Spleen (tissue), 11 donors: ENCODE results near the gene VEGFB. TPM values are rescaled to one million over a fixed set of nuclear protein-coding genes. Genes with fewer than 3 reads are reported as not detected.
A peak's percentile ranks its signal among the peaks of the same experiment; 100 is the strongest.

Source experiments
- DNase-seq: peaks from one replicate; pipeline ENCODE4 v3.0.0-alpha.2; 2020
- H3K27ac ChIP-seq, 8 donors: fragments of 200-600 bp; sonication (generic) in 7 of 8; 1 replicate in 4 of 8; 2 replicates in 4 of 8; pipeline versions ENCODE4 v1.5.0 to v1.8.0; 2016 to 2021; ENCODE audit warnings: inconsistent platforms in 4 of 8, mild to moderate bottlenecking in 4 of 8, moderate library complexity in 1 of 8
- H3K27me3 ChIP-seq, 7 donors: fragments of 200-600 bp; sonication (generic) in 6 of 7; replicated peaks in 1 of 7; 1 replicate in 4 of 7; 2 replicates in 3 of 7; pipeline versions ENCODE4 v1.5.0 to v1.8.0; 2016 to 2021; ENCODE audit warnings: inconsistent platforms in 3 of 7, mild to moderate bottlenecking in 1 of 7
- H3K36me3 ChIP-seq, 6 donors: fragments of 200-600 bp; sonication (generic) in 5 of 6; 1 replicate in 4 of 6; 2 replicates in 2 of 6; pipeline versions ENCODE4 v1.5.0 to v1.8.0; 2016 to 2021; ENCODE audit warnings: inconsistent platforms in 2 of 6
- H3K4me1 ChIP-seq, 6 donors: fragments of 200-600 bp; sonication (generic) in 5 of 6; 1 replicate in 3 of 6; 2 replicates in 3 of 6; pipeline versions ENCODE4 v1.5.0 to v1.8.0; 2016 to 2021; ENCODE audit warnings: inconsistent platforms in 3 of 6
- H3K4me3 ChIP-seq, 8 donors: fragments of 200-600 bp; sonication (generic) in 7 of 8; 1 replicate in 4 of 8; 2 replicates in 4 of 8; pipeline versions ENCODE4 v1.5.0 to v1.8.0; 2016 to 2021; ENCODE audit warnings: inconsistent platforms in 4 of 8, mild to moderate bottlenecking in 4 of 8, moderate library complexity in 2 of 8
- H3K9me3 ChIP-seq, 8 donors: fragments of 200-600 bp; sonication (generic) in 7 of 8; 1 replicate in 4 of 8; 2 replicates in 4 of 8; pipeline versions ENCODE4 v1.5.0 to v1.8.0; 2016 to 2021; ENCODE audit warnings: inconsistent platforms in 4 of 8
- POLR2A ChIP-seq, 3 donors: fragments of 450-650 bp; IDR thresholded peaks; one replicate each; pipeline ENCODE4 v1.5.1; 2017; ENCODE audit warnings: antibody characterized with exemption in 3 of 3, mild to moderate bottlenecking in 1 of 3
- POLR2AphosphoS5 ChIP-seq, 3 donors: sonication (generic); formaldehyde crosslinking; IDR thresholded peaks; one replicate each; pipeline ENCODE4 v1.5.1; 2017; ENCODE audit warnings: antibody characterized with exemption in 3 of 3
- WGBS, 5 donors: extraction: QIAGEN DNeasy Blood & Tissue Kit in 3 of 5; methylation state at CpG; one replicate each; pipeline versions ENCODE4 v1.1.5 to v1.1.7; 2013 to 2018; 5-methylcytosine and 5-hydroxymethylcytosine counted together
- intact Hi-C: fragments of 100-400 bp; cut with DNase I; formaldehyde crosslinking; loops from one replicate; pipeline ENCODE4 v1.15.0; 2023; ENCODE audit warnings: low total_unique reads
- polyA plus RNA-seq, 3 donors: library from polyadenylated mRNA; stranded (reverse); fragments of 200-250 nt; gene quantifications; one replicate each; pipeline ENCODE4 v1.2.1, GENCODE V29; 2013
- total RNA-seq, 7 donors: library from RNA; depleted of rRNA in 3 of 7; stranded (reverse); fragments of >200 nt in 3 of 7; fragmentation: NEBNext Ultra II Directional in 4 of 7; extraction: Animal tissue kit (Norgen Biotek cat#: 25700) in 4 of 7; gene quantifications; one replicate each; pipeline versions ENCODE4 v1.1.0 to v1.2.1, GENCODE V29; 2016 to 2021
- TF ChIP-seq, protein P1 (sequence below), 11 experiments: fragments of 200-600 bp in 7 of 11; fragments of 450-650 bp in 4 of 11; sonication (generic) in 4 of 11; IDR thresholded peaks in 8 of 11; conservative IDR thresholded peaks in 3 of 11; 1 replicate in 7 of 11; 2 replicates in 4 of 11; pipeline versions ENCODE4 v1.4.0 to v1.8.0; 2016 to 2021; ENCODE audit warnings: antibody characterized with exemption in 11 of 11, inconsistent platforms in 4 of 11, mild to moderate bottlenecking in 1 of 11
- donor health status: healthy with polysubstance abuse.
- donor health status: DM: no; HTN: no; CAD: no; lungs with moderate emphysema.
- donor health status: DM: no; HTN: no; CAD: no.
- donor health status: Bipolar disorder and iron deficiency.
- donor health status: healthy.
- donor health status: DM: no; HTN: no; CAD: no.
- donor health status: DM: yes; HTN: yes; CAD: no.

Gene VEGFB
- total and polyA plus RNA-seq, 10 donors: 38.3 to 103 (median 84.4) TPM

GRCh38 chr11:64286801-64287159, 52.4 kb downstream of the VEGFB start:
- TF ChIP-seq POLR2AphosphoS5 (IDR thresholded peaks at IDR 0.05) (no peak), POLR2A (IDR thresholded peaks at IDR 0.05) (no peak)
- TF ChIP-seq, protein P1, sequence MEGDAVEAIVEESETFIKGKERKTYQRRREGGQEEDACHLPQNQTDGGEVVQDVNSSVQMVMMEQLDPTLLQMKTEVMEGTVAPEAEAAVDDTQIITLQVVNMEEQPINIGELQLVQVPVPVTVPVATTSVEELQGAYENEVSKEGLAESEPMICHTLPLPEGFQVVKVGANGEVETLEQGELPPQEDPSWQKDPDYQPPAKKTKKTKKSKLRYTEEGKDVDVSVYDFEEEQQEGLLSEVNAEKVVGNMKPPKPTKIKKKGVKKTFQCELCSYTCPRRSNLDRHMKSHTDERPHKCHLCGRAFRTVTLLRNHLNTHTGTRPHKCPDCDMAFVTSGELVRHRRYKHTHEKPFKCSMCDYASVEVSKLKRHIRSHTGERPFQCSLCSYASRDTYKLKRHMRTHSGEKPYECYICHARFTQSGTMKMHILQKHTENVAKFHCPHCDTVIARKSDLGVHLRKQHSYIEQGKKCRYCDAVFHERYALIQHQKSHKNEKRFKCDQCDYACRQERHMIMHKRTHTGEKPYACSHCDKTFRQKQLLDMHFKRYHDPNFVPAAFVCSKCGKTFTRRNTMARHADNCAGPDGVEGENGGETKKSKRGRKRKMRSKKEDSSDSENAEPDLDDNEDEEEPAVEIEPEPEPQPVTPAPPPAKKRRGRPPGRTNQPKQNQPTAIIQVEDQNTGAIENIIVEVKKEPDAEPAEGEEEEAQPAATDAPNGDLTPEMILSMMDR (IDR thresholded peaks at IDR 0.05 in 8 of 11, conservative IDR thresholded peaks at IDR 0.05 in 3 of 11): no peak
- H3K27me3 ChIP-seq: peaks cover 0 to 20% (median 13%) of the 10 kb centered on the region in 7 donors
- no peaks in the 10 kb centered on the region for H3K9me3 ChIP-seq
- H3K27ac ChIP-seq: no peak overlapping the region
- WGBS, 5 donors: 83 to 99% (median 91%) methylated on average over 9 of the region's 9 CpGs
- H3K4me3 ChIP-seq: peak overlapping the region in 1 of 8 donors; percentile 89
- peaks cover 0 to 34% (median 0%) of the 10 kb centered on the region in 6 donors for H3K36me3 ChIP-seq
- H3K4me1 ChIP-seq: peaks cover 15 to 65% (median 41%) of the 10 kb centered on the region in 6 donors
- peak; percentile 77 for DNase-seq
- intact Hi-C loops: no loop called here

GRCh38 chr11:64287676-64288352, 53.4 kb downstream of the VEGFB start:
- no peak overlapping the region for H3K27ac ChIP-seq
- TF ChIP-seq POLR2A (IDR thresholded peaks at IDR 0.05) (no peak), POLR2AphosphoS5 (IDR thresholded peaks at IDR 0.05) (no peak)
- TF ChIP-seq, protein P1 (IDR thresholded peaks at IDR 0.05 in 8 of 11, conservative IDR thresholded peaks at IDR 0.05 in 3 of 11): no peak
- H3K4me3 ChIP-seq: no peak overlapping the region
- DNase-seq: no peak
- peaks cover 21 to 66% (median 51%) of the 10 kb centered on the region in 6 donors for H3K4me1 ChIP-seq
- intact Hi-C loops: no loop called here
- no peaks in the 10 kb centered on the region for H3K9me3 ChIP-seq
- peaks cover 0 to 25% (median 0%) of the 10 kb centered on the region in 6 donors for H3K36me3 ChIP-seq
- H3K27me3 ChIP-seq: peaks cover 4 to 31% (median 23%) of the 10 kb centered on the region in 7 donors
- WGBS, 5 donors: 95 to 97% (median 96%) methylated on average over 27 to 33 of the region's 33 CpGs

GRCh38 chr11:64288353-64288750, 54.0 kb downstream of the VEGFB start:
- Histone ChIP-seq H3K9me3 (no peaks in the 10 kb centered on the region), H3K4me3 (no peak overlapping the region), H3K36me3 (peaks cover 0 to 19% (median 0%) of the 10 kb centered on the region in 6 donors), H3K4me1 (peaks cover 21 to 63% (median 46%) of the 10 kb centered on the region in 6 donors), H3K27me3 (peaks cover 6 to 36% (median 29%) of the 10 kb centered on the region in 7 donors), H3K27ac (no peak overlapping the region)
- DNase-seq: no peak
- intact Hi-C loops: no loop called here
- 87 to 98% (median 90%) methylated on average over 9 of the region's 9 CpGs for WGBS, 5 donors
- TF ChIP-seq POLR2AphosphoS5 (IDR thresholded peaks at IDR 0.05): no peak
- no peak for TF ChIP-seq POLR2A (IDR thresholded peaks at IDR 0.05)
- TF ChIP-seq, protein P1 (IDR thresholded peaks at IDR 0.05 in 8 of 11, conservative IDR thresholded peaks at IDR 0.05 in 3 of 11): no peak

Other genes with a start within 250 kb of the VEGFB start
- gene OTUB1, start 248.1 kb upstream of the VEGFB start, total RNA-seq: 10 to 100 TPM; 56.1 to 65.8 (median 58.8) TPM
- 10 to 100 TPM; 65.5 to 89.7 (median 83.5) TPM for gene OTUB1, start 248.1 kb upstream of the VEGFB start, polyA plus RNA-seq
- under 1 TPM in 5 of 7 donors, not detected in 2; 0.10 to 0.51 (median 0.17) TPM for gene FLRT1, start 198.7 kb upstream of the VEGFB start, total RNA-seq
- under 1 TPM in 2 of 3 donors, not detected in 1; 0.03 to 0.16 TPM for gene FLRT1, start 198.7 kb upstream of the VEGFB start, polyA plus RNA-seq
- 10 to 100 TPM in 1 of 7 donors, 1 to 10 TPM in 6; 5.1 to 10.6 (median 7.3) TPM for gene MACROD1, start 68.5 kb upstream of the VEGFB start, total RNA-seq
- gene MACROD1, start 68.5 kb upstream of the VEGFB start, polyA plus RNA-seq: 10 to 100 TPM in 2 of 3 donors, 1 to 10 TPM in 1; 7.0 to 20.3 (median 17.6) TPM
- 100 to 1,000 TPM in 2 of 7 donors, 10 to 100 TPM in 5; 61.2 to 111 (median 88.2) TPM for gene STIP1, start 48.4 kb upstream of the VEGFB start, total RNA-seq
- 10 to 100 TPM; 30.1 to 68.4 (median 38.8) TPM for gene STIP1, start 48.4 kb upstream of the VEGFB start, polyA plus RNA-seq
- gene FERMT3, start 27.9 kb upstream of the VEGFB start, total RNA-seq: 100 to 1,000 TPM; 129 to 248 (median 178) TPM
- gene FERMT3, start 27.9 kb upstream of the VEGFB start, polyA plus RNA-seq: 100 to 1,000 TPM; 120 to 210 (median 159) TPM
- gene TRPT1, start 8.4 kb upstream of the VEGFB start, total RNA-seq: 10 to 100 TPM; 34.2 to 56.3 (median 40.0) TPM
- 10 to 100 TPM; 57.8 to 74.0 (median 60.8) TPM for gene TRPT1, start 8.4 kb upstream of the VEGFB start, polyA plus RNA-seq
- gene NUDT22, start 8.3 kb upstream of the VEGFB start, total RNA-seq: 10 to 100 TPM; 68.1 to 88.6 (median 78.2) TPM
- 100 to 1,000 TPM in 1 of 3 donors, 10 to 100 TPM in 2; 61.8 to 109 (median 96.3) TPM for gene NUDT22, start 8.3 kb upstream of the VEGFB start, polyA plus RNA-seq
- gene DNAJC4, start 4.0 kb upstream of the VEGFB start, total RNA-seq: 10 to 100 TPM; 28.0 to 59.9 (median 49.0) TPM
- 100 to 1,000 TPM in 1 of 3 donors, 10 to 100 TPM in 2; 83.7 to 113 (median 85.8) TPM for gene DNAJC4, start 4.0 kb upstream of the VEGFB start, polyA plus RNA-seq
- gene FKBP2, start 6.5 kb downstream of the VEGFB start, total RNA-seq: 10 to 100 TPM; 26.9 to 98.3 (median 42.6) TPM
- 100 to 1,000 TPM in 1 of 3 donors, 10 to 100 TPM in 2; 90.8 to 104 (median 98.4) TPM for gene FKBP2, start 6.5 kb downstream of the VEGFB start, polyA plus RNA-seq
- gene PPP1R14B, start 12.4 kb downstream of the VEGFB start, total RNA-seq: 10 to 100 TPM; 47.6 to 93.9 (median 78.3) TPM
- gene PPP1R14B, start 12.4 kb downstream of the VEGFB start, polyA plus RNA-seq: 100 to 1,000 TPM; 139 to 190 (median 168) TPM
- 10 to 100 TPM; 20.7 to 28.3 (median 22.3) TPM for gene PLCB3, start 16.9 kb downstream of the VEGFB start, total RNA-seq
- 10 to 100 TPM in 1 of 3 donors, 1 to 10 TPM in 2; 3.8 to 11.9 (median 4.4) TPM for gene PLCB3, start 16.9 kb downstream of the VEGFB start, polyA plus RNA-seq
- 10 to 100 TPM; 27.0 to 49.3 (median 33.4) TPM for gene BAD, start 50.1 kb downstream of the VEGFB start, total RNA-seq
- gene BAD, start 50.1 kb downstream of the VEGFB start, polyA plus RNA-seq: 10 to 100 TPM; 53.9 to 67.3 (median 61.4) TPM
- gene GPR137, start 51.3 kb downstream of the VEGFB start, total RNA-seq: 10 to 100 TPM; 21.8 to 37.2 (median 30.2) TPM
- 10 to 100 TPM; 13.7 to 22.8 (median 16.7) TPM for gene GPR137, start 51.3 kb downstream of the VEGFB start, polyA plus RNA-seq
- gene KCNK4, start 56.7 kb downstream of the VEGFB start, total RNA-seq: under 1 TPM in 3 of 7 donors, not detected in 4; 0.35 to 0.77 (median 0.44) TPM
- under 1 TPM in 2 of 3 donors, not detected in 1; 0.06 to 0.09 TPM for gene KCNK4, start 56.7 kb downstream of the VEGFB start, polyA plus RNA-seq
- not detected for gene CATSPERZ, start 65.8 kb downstream of the VEGFB start, total RNA-seq
- under 1 TPM in 2 of 3 donors, not detected in 1; 0.09 to 0.48 TPM for gene CATSPERZ, start 65.8 kb downstream of the VEGFB start, polyA plus RNA-seq
- 10 to 100 TPM; 30.2 to 49.3 (median 43.7) TPM for gene ESRRA, start 70.9 kb downstream of the VEGFB start, total RNA-seq
- gene ESRRA, start 70.9 kb downstream of the VEGFB start, polyA plus RNA-seq: 10 to 100 TPM; 24.0 to 56.5 (median 34.7) TPM
- 100 to 1,000 TPM; 138 to 420 (median 158) TPM for gene TRMT112, start 83.0 kb downstream of the VEGFB start, total RNA-seq
- 100 to 1,000 TPM; 328 to 431 (median 350) TPM for gene TRMT112, start 83.0 kb downstream of the VEGFB start, polyA plus RNA-seq
- 100 to 1,000 TPM in 3 of 7 donors, 10 to 100 TPM in 4; 77.0 to 169 (median 95.6) TPM for gene PRDX5, start 83.5 kb downstream of the VEGFB start, total RNA-seq
- gene PRDX5, start 83.5 kb downstream of the VEGFB start, polyA plus RNA-seq: 100 to 1,000 TPM; 181 to 302 (median 237) TPM
- gene CCDC88B, start 105.6 kb downstream of the VEGFB start, total RNA-seq: 100 to 1,000 TPM in 3 of 7 donors, 10 to 100 TPM in 4; 64.3 to 128 (median 86.6) TPM
- gene CCDC88B, start 105.6 kb downstream of the VEGFB start, polyA plus RNA-seq: 100 to 1,000 TPM; 225 to 638 (median 623) TPM
- gene RPS6KA4, start 124.6 kb downstream of the VEGFB start, total RNA-seq: 10 to 100 TPM; 26.9 to 47.5 (median 38.2) TPM
- gene RPS6KA4, start 124.6 kb downstream of the VEGFB start, polyA plus RNA-seq: 10 to 100 TPM; 18.8 to 43.0 (median 32.3) TPM